Measurements from ENCODE around the gene PRKAA1. TPM values are rescaled to one million over a fixed set of nuclear protein-coding genes. Genes with fewer than 3 reads are reported as not detected.
A peak's percentile ranks its signal among the peaks of the same experiment; 100 is the strongest.

Gene PRKAA1
- total RNA-seq, 1 donor from 2014 or later: 95.4 TPM

DNA sequence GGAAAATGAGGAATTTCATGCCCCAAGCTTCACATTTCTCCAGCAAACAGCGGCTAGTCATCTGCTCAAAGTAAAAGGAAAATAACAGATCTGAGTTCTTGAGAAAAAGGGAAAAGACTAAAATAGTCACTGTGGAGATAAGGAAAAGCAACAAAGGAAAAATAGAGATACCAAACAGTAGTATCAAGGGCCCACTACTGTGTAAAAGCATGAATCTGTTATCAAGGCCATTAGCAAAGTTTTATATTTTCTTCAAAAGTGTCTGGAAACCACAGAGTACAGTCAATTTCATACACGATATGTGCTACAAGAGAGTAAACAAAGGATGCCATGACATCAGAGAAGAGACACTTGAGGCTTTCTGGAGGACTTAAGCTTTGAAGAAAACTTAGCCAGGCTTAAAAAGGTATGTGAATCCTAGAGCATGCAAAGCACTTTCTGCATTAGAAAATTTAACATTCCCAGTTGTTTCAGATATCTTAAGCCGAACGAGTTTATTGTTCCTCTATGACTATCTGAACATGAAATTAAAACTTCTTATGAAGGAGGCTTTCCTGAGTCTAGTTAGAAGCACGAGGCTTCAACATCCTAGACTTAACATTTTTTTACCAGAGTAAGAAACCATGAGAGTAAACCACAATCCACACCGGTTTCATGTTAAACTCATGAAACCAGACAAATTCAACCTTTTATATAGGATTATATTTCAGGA lies 43.6 kb downstream of the PRKAA1 start:
- Mint-ChIP-seq H3K36me3 (ENCODE audit: low read depth, unreplicated experiment) (peaks cover 11% of the 10 kb centered on the region), H3K27ac (ENCODE audit: unreplicated experiment) (no peak overlapping the region), H3K27me3 (ENCODE audit: unreplicated experiment) (no peaks in the 10 kb centered on the region), H3K4me3 (ENCODE audit: unreplicated experiment) (no peak overlapping the region), H3K9me3 (ENCODE audit: unreplicated experiment) (no peaks in the 10 kb centered on the region), H3K4me1 (ENCODE audit: unreplicated experiment) (no peaks in the 10 kb centered on the region)
- no peak for DNase-seq (ENCODE audit: low spot score)
- TF ChIP-seq, protein P1, sequence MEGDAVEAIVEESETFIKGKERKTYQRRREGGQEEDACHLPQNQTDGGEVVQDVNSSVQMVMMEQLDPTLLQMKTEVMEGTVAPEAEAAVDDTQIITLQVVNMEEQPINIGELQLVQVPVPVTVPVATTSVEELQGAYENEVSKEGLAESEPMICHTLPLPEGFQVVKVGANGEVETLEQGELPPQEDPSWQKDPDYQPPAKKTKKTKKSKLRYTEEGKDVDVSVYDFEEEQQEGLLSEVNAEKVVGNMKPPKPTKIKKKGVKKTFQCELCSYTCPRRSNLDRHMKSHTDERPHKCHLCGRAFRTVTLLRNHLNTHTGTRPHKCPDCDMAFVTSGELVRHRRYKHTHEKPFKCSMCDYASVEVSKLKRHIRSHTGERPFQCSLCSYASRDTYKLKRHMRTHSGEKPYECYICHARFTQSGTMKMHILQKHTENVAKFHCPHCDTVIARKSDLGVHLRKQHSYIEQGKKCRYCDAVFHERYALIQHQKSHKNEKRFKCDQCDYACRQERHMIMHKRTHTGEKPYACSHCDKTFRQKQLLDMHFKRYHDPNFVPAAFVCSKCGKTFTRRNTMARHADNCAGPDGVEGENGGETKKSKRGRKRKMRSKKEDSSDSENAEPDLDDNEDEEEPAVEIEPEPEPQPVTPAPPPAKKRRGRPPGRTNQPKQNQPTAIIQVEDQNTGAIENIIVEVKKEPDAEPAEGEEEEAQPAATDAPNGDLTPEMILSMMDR (IDR thresholded peaks at IDR 0.05; ENCODE audit: unreplicated experiment): no peak

DNA sequence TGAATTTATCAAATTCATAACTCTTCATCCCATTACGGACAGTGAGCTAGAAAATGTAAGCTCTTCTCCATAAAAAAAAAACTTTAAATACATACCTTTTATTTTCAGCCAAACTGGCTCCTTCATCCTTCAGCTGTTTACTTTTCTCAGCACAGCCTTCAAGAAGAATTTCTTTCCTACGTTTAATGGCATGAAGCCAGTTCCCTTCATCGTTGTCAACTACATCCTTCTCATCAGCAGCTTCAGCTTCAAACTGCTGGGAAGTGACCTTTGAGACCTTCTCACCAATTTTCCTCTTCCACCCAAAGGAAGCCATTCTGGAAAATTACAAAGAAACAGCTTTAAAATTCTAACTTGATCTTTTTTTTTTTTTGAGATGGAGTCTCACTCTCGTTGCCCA lies 51.5 kb downstream of the PRKAA1 start:
- H3K36me3 Mint-ChIP-seq (ENCODE audit: low read depth, unreplicated experiment): peaks cover 11% of the 10 kb centered on the region
- no peak for DNase-seq (ENCODE audit: low spot score)
- H3K9me3 Mint-ChIP-seq (ENCODE audit: unreplicated experiment): no peaks in the 10 kb centered on the region

DNA sequence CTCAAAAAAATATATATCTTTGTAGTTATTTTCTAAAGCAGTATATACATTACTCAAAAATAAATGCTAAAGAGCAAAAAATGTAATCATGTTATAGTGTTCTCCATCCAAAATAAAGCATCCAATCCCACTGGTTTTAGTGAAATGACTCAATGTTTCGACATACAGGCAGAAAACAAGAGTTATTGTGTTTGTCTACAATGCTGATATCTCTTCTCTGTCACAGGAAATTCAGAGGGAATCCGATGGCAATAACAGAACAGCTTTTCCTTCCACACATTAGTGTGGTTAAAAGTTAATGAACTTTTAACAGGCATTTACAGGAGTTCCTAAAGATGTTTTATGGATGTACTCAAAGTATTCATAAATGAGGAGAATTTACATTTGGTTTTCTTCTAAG lies 54.4 kb downstream of the PRKAA1 start:
- H3K9me3 Mint-ChIP-seq (ENCODE audit: unreplicated experiment): no peaks in the 10 kb centered on the region
- H3K4me3 Mint-ChIP-seq (ENCODE audit: unreplicated experiment): no peak overlapping the region

More for the DNA sequence above, 51.5 kb downstream of the PRKAA1 start:
- Mint-ChIP-seq H3K27ac (ENCODE audit: unreplicated experiment) (no peak overlapping the region), H3K27me3 (ENCODE audit: unreplicated experiment) (peaks cover 1% of the 10 kb centered on the region), H3K4me3 (ENCODE audit: unreplicated experiment) (no peak overlapping the region), H3K4me1 (ENCODE audit: unreplicated experiment) (peaks cover 3% of the 10 kb centered on the region)
- TF ChIP-seq, protein P1 (IDR thresholded peaks at IDR 0.05; ENCODE audit: unreplicated experiment): no peak

DNA sequence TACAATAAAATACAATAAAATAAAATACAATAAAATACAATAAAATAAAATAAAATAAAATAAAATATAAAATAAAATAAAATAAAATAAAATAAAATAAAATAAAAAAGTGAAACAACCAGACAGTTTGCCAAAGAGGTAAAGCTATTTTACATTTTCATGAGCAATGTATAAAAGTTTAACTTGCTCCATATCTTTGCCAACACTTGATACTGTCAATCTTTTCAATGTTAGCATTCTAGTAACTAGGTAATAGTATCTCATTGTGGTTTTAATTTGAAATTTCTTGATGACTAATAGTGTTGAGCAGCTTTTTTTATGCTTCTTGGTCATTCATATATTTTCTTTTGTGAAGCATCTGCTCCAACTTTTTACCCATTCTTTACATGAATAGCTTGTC lies 59.7 kb downstream of the PRKAA1 start:
- H3K27ac Mint-ChIP-seq (ENCODE audit: unreplicated experiment): no peak overlapping the region
- H3K27me3 Mint-ChIP-seq (ENCODE audit: unreplicated experiment): peaks cover 2% of the 10 kb centered on the region
- TF ChIP-seq, protein P1 (IDR thresholded peaks at IDR 0.05; ENCODE audit: unreplicated experiment): no peak
- H3K4me3 Mint-ChIP-seq (ENCODE audit: unreplicated experiment): no peak overlapping the region
- no peaks in the 10 kb centered on the region for H3K9me3 Mint-ChIP-seq (ENCODE audit: unreplicated experiment)
- peaks cover 13% of the 10 kb centered on the region for H3K4me1 Mint-ChIP-seq (ENCODE audit: unreplicated experiment)
- peaks cover 19% of the 10 kb centered on the region for H3K36me3 Mint-ChIP-seq (ENCODE audit: low read depth, unreplicated experiment)
- DNase-seq (ENCODE audit: low spot score): no peak

More for the DNA sequence above, 54.4 kb downstream of the PRKAA1 start:
- Mint-ChIP-seq H3K4me1 (ENCODE audit: unreplicated experiment) (peaks cover 3% of the 10 kb centered on the region), H3K27ac (ENCODE audit: unreplicated experiment) (no peak overlapping the region), H3K36me3 (ENCODE audit: low read depth, unreplicated experiment) (peaks cover 19% of the 10 kb centered on the region), H3K27me3 (ENCODE audit: unreplicated experiment) (peaks cover 3% of the 10 kb centered on the region)
- TF ChIP-seq, protein P1 (IDR thresholded peaks at IDR 0.05; ENCODE audit: unreplicated experiment): no peak
- DNase-seq (ENCODE audit: low spot score): no peak

DNA sequence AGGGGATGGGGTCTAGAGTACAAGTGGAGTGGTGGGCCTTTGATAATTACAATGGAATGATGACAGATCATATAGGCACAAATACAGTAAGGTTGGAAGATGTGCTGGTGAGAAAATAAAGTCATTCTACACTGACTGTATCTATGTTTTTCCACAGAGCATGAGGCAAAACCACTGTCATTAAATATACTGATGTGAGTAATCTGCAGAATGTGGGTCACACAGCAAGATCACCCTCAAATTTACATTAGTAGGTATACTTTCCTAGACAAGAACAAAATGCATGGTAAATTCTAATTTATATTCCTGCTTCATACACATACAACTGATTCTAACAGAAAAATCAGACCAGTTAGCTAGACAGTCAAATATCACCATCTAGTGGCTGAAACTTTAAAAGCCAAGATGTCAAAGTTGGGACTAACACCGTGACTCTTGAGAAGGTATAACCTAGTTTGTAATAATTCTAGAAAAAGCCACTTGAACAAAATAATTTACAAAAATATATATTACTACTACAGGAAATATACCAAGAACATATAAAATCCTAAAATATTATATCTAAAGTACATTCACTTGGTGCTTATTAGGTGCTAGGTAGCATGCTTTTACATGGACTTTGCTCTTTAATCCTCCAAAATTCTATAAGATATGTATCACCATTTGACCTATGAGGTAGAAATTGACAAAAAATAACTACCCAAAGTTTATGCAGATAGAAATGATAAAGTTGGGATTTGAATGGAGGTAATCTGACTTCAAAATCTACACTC lies 61.9 kb downstream of the PRKAA1 start:
- H3K27me3 Mint-ChIP-seq (ENCODE audit: unreplicated experiment): peaks cover 2% of the 10 kb centered on the region

More for the DNA sequence above, 61.9 kb downstream of the PRKAA1 start:
- TF ChIP-seq, protein P1 (IDR thresholded peaks at IDR 0.05; ENCODE audit: unreplicated experiment): peak; percentile 57
- H3K4me1 Mint-ChIP-seq (ENCODE audit: unreplicated experiment): peaks cover 18% of the 10 kb centered on the region
- H3K4me3 Mint-ChIP-seq (ENCODE audit: unreplicated experiment): no peak overlapping the region
- H3K27ac Mint-ChIP-seq (ENCODE audit: unreplicated experiment): no peak overlapping the region
- DNase-seq (ENCODE audit: low spot score): peak; percentile 20
- peaks cover 20% of the 10 kb centered on the region for H3K36me3 Mint-ChIP-seq (ENCODE audit: low read depth, unreplicated experiment)
- no peaks in the 10 kb centered on the region for H3K9me3 Mint-ChIP-seq (ENCODE audit: unreplicated experiment)

Data from endothelial cell (in vitro differentiated cells).